Mononuclear cell (primary cell): ENCODE results near the gene MCC. TPM values are rescaled to one million over a fixed set of nuclear protein-coding genes. Genes with fewer than 3 reads are reported as not detected.

Experiments
- H3K27me3 ChIP-seq: 2 replicates; pipeline ENCODE4 v1.6.0; 2011; ENCODE audit warnings: low read length, control low read depth; ENCODE audit not compliant: insufficient read depth
- H3K4me1 ChIP-seq: 2 replicates; pipeline ENCODE4 v1.5.1; 2011; ENCODE audit warnings: mild to moderate bottlenecking, low read length, control low read depth; ENCODE audit not compliant: insufficient read depth
- H3K4me3 ChIP-seq: 2 replicates; pipeline ENCODE4 v1.5.1; 2011; ENCODE audit warnings: mild to moderate bottlenecking, low read length, moderate library complexity
- H3K9me3 ChIP-seq: 2 replicates; pipeline ENCODE4 v1.5.1; 2011; ENCODE audit warnings: low read depth, mild to moderate bottlenecking, control low read depth, low read length
- total RNA-seq: library from RNA; depleted of rRNA; stranded (reverse); fragments of >200 nt; gene quantifications from one replicate; pipeline ENCODE4 v1.2.3, GENCODE V29; 2012

The MCC gene
- total RNA-seq, 1 donor = 1.0 TPM

DNA sequence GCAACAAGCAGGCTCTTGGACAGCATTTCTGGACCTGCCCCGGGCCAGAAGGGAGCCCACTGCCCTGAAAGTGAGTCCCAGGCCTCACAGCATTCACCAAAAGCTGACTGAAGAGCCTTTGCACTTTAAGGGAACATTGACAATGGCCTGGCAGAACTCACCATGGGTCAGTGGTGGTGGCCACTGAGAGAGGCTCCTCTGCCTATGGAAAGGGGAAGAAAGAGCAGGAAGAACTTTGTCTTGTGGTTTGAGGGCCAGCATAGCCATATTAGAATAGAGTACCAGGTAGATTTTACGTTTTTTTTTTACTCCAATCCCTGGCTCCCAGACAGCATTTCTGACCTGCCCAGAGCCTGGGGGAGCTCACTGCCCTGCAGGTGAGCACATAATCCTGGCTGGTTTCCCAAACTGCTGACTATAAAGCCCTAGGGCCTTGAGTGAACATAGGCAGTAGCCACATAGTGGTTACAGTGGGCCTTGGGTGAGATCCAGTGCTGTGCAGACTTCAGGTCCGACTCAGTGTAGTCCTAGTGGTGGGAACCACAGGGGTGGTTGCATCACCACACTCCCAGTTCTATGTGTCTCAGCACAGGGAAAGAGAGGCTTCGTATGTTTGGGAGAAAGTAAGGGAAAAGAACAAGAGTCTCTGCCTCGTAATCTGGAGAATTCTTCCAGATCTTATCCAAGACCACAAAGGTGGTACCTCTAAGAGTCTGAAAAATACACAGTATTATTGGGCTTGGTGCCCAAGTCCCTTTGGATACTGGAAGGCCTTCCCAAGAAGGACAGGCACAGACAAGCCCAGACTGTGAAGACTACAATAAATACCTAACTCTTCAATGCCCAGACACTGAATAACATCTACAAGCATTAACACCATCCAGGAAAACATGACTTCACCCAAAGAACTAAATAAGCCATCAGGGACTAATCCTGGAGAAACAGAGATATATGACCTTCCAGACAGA is 143.0 kb downstream of the MCC start:
- no peaks in the 10 kb centered on the region for H3K9me3 ChIP-seq
- H3K4me3 ChIP-seq = no peak overlapping the region
- no peaks in the 10 kb centered on the region for H3K4me1 ChIP-seq
- peaks cover 16% of the 10 kb centered on the region for H3K27me3 ChIP-seq

DNA sequence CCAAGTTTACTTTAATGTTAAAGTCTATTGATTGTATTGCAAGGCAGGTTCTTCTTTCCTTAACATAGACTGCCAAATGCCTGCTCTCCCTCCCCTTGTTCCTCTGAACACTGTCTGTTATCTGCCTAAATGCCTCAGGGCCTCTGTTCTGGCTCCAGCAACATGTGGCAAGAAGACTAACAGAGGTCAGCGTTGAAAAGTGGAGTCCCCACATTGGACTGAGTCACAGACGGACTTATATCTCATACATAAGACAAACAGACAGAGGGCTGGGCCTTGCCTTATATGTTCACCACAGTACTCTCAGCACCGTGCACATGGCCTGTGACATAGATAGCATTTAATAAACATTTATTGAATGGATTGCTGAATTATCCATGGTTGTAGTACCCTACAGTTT is 144.9 kb downstream of the MCC start:
- Histone ChIP-seq H3K4me1 (no peaks in the 10 kb centered on the region), H3K4me3 (no peak overlapping the region), H3K9me3 (no peaks in the 10 kb centered on the region), H3K27me3 (peaks cover 8% of the 10 kb centered on the region)

DNA sequence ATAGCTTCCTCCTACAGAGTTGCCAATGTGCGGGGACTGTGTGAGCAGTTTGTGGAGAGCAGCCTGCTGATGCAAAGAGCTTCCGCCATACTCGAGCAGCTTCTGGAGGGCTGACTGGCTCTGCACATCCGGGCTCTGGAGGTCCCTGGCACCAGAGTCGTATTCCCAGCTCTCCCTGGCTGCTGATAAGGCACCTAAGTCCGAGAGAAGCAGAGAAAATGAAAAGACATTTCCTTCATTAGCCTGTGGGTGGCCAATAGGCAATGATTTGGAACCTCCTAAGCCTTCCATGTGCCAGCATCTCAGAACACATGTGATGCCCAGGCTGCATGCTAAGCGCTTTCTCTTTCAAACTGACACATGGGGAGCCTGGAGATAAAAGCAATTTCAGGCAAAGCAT is 147.7 kb downstream of the MCC start:
- peaks cover 10% of the 10 kb centered on the region for H3K27me3 ChIP-seq
- H3K4me1 ChIP-seq = no peaks in the 10 kb centered on the region
- no peak overlapping the region for H3K4me3 ChIP-seq
- no peaks in the 10 kb centered on the region for H3K9me3 ChIP-seq

DNA sequence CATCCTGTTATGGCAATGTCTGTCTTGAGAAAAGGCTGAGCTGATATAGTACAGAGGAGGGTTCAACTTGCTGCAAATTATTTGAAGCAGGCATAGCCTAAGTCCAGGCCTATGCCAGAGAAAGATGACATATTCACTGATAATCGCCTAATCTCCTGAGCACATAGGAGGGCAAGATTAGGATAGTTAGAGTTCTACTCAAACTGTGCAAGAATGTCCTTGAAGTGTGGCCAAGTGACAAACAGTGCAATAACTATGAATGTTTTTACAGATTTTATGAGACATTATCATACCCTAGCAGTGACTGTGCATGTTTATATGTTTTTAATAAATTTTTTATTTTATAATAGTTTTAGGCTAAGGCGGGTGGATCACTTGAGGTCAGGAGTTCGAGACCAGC is 149.6 kb downstream of the MCC start:
- peaks cover 7% of the 10 kb centered on the region for H3K27me3 ChIP-seq

GRCh38 chr5:113337515-113338415 is 150.5 kb downstream of the MCC start:
- no peak overlapping the region for H3K4me3 ChIP-seq
- H3K9me3 ChIP-seq = no peaks in the 10 kb centered on the region
- H3K4me1 ChIP-seq = no peaks in the 10 kb centered on the region
- peaks cover 7% of the 10 kb centered on the region for H3K27me3 ChIP-seq

More for the DNA sequence above, 149.6 kb downstream of the MCC start:
- no peak overlapping the region for H3K4me3 ChIP-seq
- H3K9me3 ChIP-seq = no peaks in the 10 kb centered on the region
- H3K4me1 ChIP-seq = no peaks in the 10 kb centered on the region

DNA sequence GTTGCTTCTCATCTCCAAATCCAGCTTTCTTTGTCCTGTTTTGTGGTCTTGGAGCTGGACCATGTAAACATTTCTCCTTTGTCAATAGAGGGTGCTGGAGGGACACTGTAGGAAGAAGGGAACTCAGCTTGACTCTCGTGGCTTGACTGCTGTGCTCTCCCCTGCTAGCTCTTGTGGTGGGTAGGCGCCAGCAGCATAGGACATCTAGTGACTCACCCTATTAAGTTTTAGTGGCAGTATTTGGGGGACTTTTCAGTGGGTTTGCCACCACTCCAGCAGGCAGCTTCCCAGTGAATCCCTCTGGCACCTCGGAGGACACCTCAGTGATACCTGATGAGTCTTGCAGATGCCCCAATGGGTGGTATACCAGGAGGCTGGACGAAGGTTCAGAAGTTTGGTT is 151.3 kb downstream of the MCC start:
- Histone ChIP-seq H3K9me3 (no peaks in the 10 kb centered on the region), H3K4me3 (no peak overlapping the region), H3K4me1 (no peaks in the 10 kb centered on the region), H3K27me3 (peaks cover 7% of the 10 kb centered on the region)

DNA sequence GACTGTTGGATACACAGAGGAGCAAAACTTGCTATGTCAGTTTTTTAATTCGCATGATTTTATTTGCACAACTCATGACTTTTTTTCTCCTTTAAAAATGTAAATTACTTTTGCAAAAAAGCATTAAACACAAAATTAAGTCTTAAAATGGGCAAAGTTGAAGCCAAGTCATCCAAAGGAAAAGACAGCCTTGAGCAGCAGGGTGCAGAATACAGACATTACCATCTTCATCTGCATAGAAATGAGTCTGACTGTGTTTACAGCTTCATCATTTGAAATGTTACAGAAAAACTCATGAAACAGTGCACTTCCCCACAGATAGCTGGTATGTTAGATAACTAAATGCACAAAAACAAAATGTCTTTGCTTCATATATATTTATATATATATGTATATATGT is 154.8 kb downstream of the MCC start:
- H3K4me3 ChIP-seq = no peak overlapping the region
- peaks cover 2% of the 10 kb centered on the region for H3K27me3 ChIP-seq
- no peaks in the 10 kb centered on the region for H3K9me3 ChIP-seq
- H3K4me1 ChIP-seq = peaks cover 5% of the 10 kb centered on the region

GRCh38 chr5:113331209-113331551 is 157.1 kb downstream of the MCC start:
- Histone ChIP-seq H3K4me3 (no peak overlapping the region), H3K27me3 (no peaks in the 10 kb centered on the region), H3K9me3 (no peaks in the 10 kb centered on the region), H3K4me1 (peaks cover 5% of the 10 kb centered on the region)

DNA sequence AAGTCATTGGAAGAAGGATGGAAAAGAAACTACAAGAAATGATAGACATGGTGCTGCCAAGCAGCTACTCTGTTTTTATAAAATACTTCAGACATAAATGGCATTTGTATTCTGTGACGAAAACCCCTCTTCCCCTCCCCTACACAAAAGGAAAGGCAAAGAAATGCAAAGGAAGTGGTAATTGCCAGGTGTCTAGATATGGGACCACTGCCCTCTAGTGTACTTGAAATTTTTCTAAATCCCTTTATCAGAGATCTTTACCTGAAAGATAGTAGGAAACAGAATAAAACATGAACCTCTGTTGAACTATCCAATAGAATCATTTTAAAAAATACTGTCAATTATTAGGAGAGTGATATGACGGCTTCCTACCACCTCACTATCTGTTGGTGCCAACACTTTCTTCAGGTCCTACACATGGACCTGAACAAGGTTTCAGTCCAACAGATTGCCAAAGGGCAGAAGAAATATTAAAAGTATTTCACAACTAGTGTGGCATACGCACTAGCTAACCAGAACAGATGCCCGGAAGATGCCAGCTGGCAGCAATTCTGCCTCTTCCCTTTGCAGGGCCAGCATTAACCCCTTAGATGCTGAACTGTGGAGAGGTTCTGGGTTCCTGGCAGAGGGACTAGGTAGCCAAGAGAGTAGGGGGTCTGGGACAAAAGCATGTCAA is 157.6 kb downstream of the MCC start:
- Histone ChIP-seq H3K4me3 (no peak overlapping the region), H3K27me3 (no peaks in the 10 kb centered on the region), H3K9me3 (no peaks in the 10 kb centered on the region), H3K4me1 (peaks cover 5% of the 10 kb centered on the region)

- no peaks in the 10 kb centered on the region for H3K9me3 ChIP-seq
- peaks cover 5% of the 10 kb centered on the region for H3K4me1 ChIP-seq
- H3K4me3 ChIP-seq = no peak overlapping the region
- no peaks in the 10 kb centered on the region for H3K27me3 ChIP-seq
Measured at GRCh38 chr5:113329981-113330380, 158.3 kb downstream of the MCC start.

DNA sequence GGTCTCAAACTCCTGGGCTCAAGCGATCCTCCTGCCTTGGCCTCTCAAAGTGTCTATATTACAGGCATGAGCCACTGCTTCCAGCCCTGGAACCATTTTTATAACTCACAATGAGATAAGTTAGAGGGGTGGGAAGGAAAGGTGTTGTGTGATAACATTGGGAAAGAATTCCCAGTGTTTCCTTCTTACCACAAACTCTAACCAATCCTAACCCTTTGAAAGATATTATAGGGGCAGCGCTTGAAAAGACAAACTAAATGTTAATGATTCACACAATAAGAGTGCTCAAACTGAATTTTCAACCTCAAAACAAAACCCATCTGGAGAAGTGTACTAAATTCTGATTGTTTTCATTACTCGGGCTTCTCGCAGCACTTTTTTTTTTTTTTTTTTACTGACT is 163.2 kb downstream of the MCC start:
- Histone ChIP-seq H3K9me3 (no peaks in the 10 kb centered on the region), H3K27me3 (no peaks in the 10 kb centered on the region), H3K4me3 (no peak overlapping the region), H3K4me1 (no peaks in the 10 kb centered on the region)

DNA sequence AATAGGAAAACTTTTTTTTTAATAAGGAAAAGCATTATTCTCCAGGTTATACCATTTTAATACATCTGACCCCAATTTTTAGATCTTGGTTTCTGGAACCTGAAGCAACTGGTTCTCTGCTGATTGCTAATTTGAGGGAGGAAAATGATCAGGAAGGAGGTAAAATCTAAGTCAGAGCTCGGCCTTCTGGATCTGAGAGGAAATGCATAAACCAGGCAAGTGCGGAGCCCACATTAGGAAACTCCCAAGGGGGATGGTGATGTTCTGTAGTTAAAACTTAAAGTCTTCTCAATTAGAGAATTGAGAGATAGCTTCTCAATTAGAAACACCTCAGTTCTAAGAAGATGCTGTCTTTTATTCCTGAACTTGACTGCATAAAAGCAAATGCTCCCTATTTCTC is 167.0 kb downstream of the MCC start:
- Histone ChIP-seq H3K4me1 (no peaks in the 10 kb centered on the region), H3K9me3 (no peaks in the 10 kb centered on the region), H3K4me3 (no peak overlapping the region), H3K27me3 (no peaks in the 10 kb centered on the region)

- Histone ChIP-seq H3K9me3 (no peaks in the 10 kb centered on the region), H3K4me3 (no peak overlapping the region), H3K4me1 (no peaks in the 10 kb centered on the region), H3K27me3 (no peaks in the 10 kb centered on the region)
Measured at GRCh38 chr5:113320273-113320780, 167.9 kb downstream of the MCC start.

DNA sequence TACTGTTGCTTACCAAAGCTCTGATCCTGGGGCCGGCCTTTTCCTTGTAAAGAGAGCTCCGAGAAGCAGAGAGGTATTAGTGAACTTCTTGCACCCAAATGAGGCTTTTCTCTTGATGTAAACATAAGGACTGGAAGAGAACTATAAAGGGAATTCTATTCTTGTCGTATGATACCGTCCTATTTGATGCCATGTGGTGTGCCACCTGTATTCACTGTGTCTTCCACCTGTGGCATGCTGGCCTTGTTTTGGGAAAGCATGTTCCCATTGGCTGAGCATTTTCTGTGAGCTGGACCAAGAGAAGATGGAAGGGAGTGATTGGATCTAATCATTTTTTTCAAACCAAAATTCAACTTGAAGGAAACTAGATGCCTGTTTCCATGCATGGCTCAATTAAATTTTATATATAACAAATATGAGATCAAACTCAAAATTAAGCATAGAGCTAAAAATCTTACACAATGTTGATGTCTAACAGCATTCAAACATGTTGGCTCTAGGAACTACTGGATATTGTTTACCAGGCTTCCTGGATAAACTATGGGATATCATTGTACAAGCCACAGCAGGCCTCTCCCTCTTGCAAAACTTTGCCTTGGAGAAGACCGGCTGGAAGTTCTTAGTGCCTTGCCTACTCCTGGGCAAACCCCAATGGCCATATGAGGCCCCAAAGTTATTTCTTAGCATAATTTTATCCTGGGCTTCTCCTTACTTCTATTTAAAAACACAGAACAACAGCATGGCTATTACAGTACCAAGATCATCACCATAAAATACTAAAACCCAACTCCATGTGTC is 168.8 kb downstream of the MCC start:
- Histone ChIP-seq H3K27me3 (no peaks in the 10 kb centered on the region), H3K4me3 (no peak overlapping the region), H3K4me1 (no peaks in the 10 kb centered on the region), H3K9me3 (no peaks in the 10 kb centered on the region)
